HG02852 (cell line): ENCODE results near the gene SASS6.

Experiments
- ATAC-seq: cut with Tn5 transposase; IDR thresholded peaks from one replicate; pipeline ENCODE4 v1.9.1; 2021; ENCODE audit warnings: mild to moderate bottlenecking, moderate library complexity; ENCODE audit not compliant: unreplicated experiment

The SASS6 gene

GRCh38 chr1:100115524-100115923 is 17.2 kb downstream of the SASS6 start:
- ATAC-seq: no peak

- ATAC-seq: no peak
These were observed 23.1 kb downstream of the SASS6 start for GRCh38 chr1:100109554-100110066.

- ATAC-seq: no peak
These were observed 25.0 kb downstream of the SASS6 start for GRCh38 chr1:100107696-100108095.

GRCh38 chr1:100101564-100101963 is 31.2 kb downstream of the SASS6 start:
- ATAC-seq: no peak

GRCh38 chr1:100100202-100100601 is 32.5 kb downstream of the SASS6 start:
- no peak for ATAC-seq

- ATAC-seq: no peak
These were observed 42.3 kb downstream of the SASS6 start for GRCh38 chr1:100090471-100090870.

GRCh38 chr1:100089082-100089481 is 43.6 kb downstream of the SASS6 start:
- no peak for ATAC-seq

- no peak for ATAC-seq
These were observed 45.3 kb downstream of the SASS6 start for GRCh38 chr1:100087396-100087795.

- ATAC-seq: no peak
These were observed 52.4 kb downstream of the SASS6 start for GRCh38 chr1:100080331-100080730.

GRCh38 chr1:100077531-100077930 is 55.2 kb downstream of the SASS6 start:
- ATAC-seq: peak; percentile 54

- peak; percentile 81 for ATAC-seq
These were observed 56.0 kb downstream of the SASS6 start for GRCh38 chr1:100076744-100077143.

- ATAC-seq: peak; percentile 2
These were observed 56.4 kb downstream of the SASS6 start for GRCh38 chr1:100076319-100076718.

GRCh38 chr1:100075773-100076172 is 57.0 kb downstream of the SASS6 start:
- peak; percentile 52 for ATAC-seq

- no peak for ATAC-seq
These were observed 57.9 kb downstream of the SASS6 start for GRCh38 chr1:100074604-100075395.

- ATAC-seq: no peak
These were observed 59.2 kb downstream of the SASS6 start for GRCh38 chr1:100073531-100073930.

- ATAC-seq: no peak
These were observed 62.4 kb downstream of the SASS6 start for GRCh38 chr1:100070201-100070939.

GRCh38 chr1:100065969-100066227 is 66.8 kb downstream of the SASS6 start:
- ATAC-seq: no peak

- ATAC-seq: no peak
These were observed 67.4 kb downstream of the SASS6 start for GRCh38 chr1:100065183-100065968.

GRCh38 chr1:100061681-100062080 is 71.0 kb downstream of the SASS6 start:
- ATAC-seq: no peak

GRCh38 chr1:100053727-100054126 is 79.0 kb downstream of the SASS6 start:
- ATAC-seq: no peak

GRCh38 chr1:100053119-100053518 is 79.6 kb downstream of the SASS6 start:
- no peak for ATAC-seq

- ATAC-seq: no peak
These were observed 80.8 kb downstream of the SASS6 start for GRCh38 chr1:100051893-100052292.
